ENCODE data around the gene TBX5.

TBX5 gene

GRCh38 chr12:114318984-114319383 lies 87.0 kb downstream of the TBX5 start:
- DNase-seq: no peak

GRCh38 chr12:114316076-114316475 lies 89.9 kb downstream of the TBX5 start:
- DNase-seq: no peak

GRCh38 chr12:114314974-114315720 lies 90.8 kb downstream of the TBX5 start:
- no peak for DNase-seq

GRCh38 chr12:114314403-114314802 lies 91.5 kb downstream of the TBX5 start:
- no peak for DNase-seq

GRCh38 chr12:114313910-114314309 lies 92.0 kb downstream of the TBX5 start:
- DNase-seq: no peak

- no peak for DNase-seq
These were observed 94.0 kb downstream of the TBX5 start for GRCh38 chr12:114311974-114312373.

GRCh38 chr12:114306646-114307045 lies 99.3 kb downstream of the TBX5 start:
- no peak for DNase-seq

GRCh38 chr12:114305446-114305845 lies 100.5 kb downstream of the TBX5 start:
- no peak for DNase-seq

Data from activated gamma-delta T cell (primary cell).